GM21528 (cell line): Measurements from ENCODE around the gene TAGLN2.

Experiments
- ATAC-seq: cut with Tn5 transposase; IDR thresholded peaks from one replicate; pipeline ENCODE4 v1.9.1; 2021; ENCODE audit warnings: mild to moderate bottlenecking, moderate library complexity; ENCODE audit not compliant: unreplicated experiment, low FRiP score

Gene TAGLN2

DNA sequence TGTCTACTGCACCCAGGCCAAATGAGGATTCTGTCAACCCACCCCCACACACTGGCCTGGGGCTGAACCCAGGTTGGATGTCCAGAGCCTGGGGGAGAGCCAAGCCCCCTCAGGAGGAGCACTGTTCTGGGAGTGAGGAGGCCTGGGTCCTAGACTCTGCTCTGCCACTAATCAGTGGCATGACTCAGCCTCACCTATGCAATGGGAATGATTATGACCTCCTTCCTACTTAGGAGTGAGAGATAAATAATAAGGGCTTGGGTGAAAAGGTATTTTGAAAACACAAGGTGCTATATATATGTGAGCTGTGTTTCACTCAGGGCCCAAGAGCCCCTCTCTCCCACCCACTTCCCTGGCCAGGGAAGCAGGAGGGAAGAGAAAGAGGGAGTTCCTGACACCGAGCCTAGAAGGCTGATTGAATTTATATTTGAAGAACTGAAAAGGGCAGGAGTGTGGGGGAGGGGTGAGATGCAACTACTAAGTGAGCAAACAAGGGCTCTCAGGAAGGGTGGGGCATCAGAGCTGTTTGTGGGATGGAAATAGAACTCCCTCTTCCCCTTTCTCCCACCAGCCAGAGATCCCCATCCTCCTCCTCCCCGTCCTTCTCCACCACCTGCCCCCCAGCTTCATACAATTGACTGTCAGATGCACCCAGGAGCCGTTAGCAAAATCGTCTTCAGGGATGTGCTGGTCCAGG is 11.9 kb upstream of the TAGLN2 start:
- no peak for ATAC-seq

DNA sequence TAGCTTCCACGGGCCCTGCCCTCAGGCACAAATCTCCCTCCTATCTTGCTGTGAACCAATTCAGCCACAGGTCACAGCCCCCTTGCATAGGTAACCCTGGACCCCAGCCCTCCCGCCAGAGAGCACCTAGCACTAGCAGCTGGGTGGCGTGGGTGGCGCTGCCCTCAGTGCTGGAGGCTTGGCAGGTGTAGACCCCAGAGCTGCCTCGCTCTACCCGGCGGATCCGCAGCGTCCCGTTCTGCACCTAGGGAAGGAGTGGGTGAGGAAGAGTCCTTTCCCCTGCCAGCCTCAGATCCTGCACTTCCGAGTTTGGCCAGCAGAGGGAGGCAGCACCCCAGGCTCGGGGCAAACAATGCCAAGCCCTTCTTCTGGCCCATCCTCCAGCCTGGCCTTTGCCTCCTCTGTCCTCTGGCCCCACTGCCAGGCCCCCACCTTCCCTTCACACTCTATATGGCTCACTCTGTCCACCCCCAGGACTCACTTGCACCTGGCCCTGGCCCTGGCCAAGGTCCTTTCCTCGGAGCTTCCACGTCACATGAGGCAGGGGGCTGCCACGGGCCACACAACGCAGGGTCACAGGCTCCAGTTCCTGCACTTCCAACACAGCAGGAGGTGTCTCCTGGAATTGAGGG is 11.1 kb upstream of the TAGLN2 start:
- no peak for ATAC-seq

DNA sequence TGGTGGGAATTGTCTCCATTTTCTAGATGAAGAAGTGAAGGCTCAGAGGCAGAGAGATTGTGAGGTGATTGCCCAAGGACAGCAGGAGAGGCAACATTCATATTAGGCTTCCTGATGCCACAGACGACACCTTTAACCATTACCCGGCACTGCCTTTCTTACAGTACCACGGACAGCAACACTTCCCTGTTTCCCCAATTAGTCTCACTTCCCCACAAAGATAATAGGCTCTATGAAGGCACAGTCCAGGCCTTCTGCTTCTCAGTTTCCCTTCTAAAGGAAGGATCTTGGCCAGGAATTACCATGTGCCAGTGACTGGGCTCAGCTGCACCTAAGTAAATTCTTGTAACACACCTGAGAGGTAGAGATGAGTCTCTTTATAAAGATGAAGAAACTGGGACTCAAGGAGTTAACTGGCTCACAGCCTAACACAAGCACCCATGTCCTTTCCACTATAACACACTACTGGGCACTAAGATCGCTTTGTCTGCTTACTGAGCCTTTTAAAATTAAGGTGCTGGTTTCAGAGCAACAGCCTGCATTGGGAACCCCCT is 10.5 kb upstream of the TAGLN2 start:
- no peak for ATAC-seq

DNA sequence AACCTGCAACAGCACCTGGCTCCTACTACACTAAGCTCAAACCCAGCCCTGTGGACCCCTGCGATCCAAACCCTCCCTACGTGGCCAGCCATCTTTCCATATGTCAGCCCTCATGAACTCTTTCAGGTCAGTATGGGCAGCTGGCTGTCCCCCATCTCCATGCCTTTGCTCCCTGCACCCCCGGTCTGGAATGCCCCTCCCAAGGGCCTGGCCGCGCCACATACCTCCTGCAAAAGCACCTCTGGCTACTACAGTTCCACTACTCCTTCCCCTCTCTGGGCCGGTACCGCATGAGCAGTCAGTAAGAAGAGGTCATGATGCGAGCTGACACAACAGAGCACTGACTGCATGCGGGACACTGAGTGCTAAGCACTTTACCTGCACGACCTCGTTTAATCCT is 10.0 kb upstream of the TAGLN2 start:
- ATAC-seq = no peak

DNA sequence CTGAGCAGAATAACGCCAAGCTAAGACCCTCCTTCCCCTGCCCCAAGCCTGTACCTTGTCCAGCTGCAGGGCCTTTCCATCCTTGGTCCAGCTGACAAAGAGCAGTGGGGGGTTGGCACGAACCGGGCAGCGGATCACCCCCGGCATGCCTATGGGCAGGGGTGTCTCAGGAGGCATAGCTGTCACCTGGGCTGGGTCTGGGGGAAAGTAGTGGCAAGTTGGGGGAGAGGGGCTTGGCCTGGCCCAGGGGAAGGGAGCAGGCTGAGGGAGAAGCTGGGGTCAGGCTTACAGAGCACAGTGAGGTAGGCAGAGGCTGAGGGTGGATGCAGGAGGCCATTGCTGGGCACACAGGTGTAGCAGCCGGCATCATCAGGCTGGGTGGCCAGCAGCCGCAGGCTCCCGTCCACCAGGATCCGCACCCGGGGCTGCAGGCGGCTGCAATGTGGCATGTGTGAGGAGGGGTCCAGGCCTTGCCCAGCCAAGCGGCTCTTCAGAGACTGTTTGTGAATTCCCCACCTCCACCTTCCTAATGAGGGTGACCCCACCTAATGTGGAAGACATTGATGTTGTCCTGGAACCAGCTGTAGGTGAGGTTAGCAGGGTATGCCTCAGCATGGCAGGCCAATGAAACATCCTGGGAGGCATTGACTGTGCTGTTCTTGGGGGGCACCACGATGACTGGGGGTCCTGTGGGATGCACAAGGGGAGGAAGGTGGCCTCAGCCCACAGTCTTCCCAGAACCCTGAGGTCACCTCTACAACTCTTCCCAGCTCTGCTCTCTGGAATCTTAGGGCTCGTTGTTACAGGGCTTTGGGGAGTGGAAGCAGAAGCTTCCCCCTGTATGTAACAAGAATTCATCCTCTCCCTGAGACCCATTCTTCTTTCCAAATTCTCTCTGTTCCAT is 9.1 kb upstream of the TAGLN2 start:
- no peak for ATAC-seq

DNA sequence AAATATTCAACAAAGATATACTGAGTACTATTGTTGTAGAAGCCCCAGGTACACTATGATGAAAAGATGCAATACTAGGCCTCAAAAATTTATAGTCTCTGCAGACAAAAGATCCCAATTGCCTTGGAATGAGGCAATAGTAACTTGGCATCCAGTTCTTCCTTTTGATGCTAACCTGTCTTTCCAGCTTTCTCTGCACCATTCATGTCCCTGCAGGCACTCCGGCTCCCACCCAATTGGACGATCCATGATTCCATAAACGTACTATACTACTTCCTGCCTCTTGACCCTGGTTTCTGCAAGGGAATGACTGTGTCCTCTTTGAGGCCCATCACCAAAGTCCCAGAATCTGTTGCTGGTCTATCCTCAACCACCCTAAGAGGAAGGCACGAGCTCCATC is 8.0 kb upstream of the TAGLN2 start:
- no peak for ATAC-seq

DNA sequence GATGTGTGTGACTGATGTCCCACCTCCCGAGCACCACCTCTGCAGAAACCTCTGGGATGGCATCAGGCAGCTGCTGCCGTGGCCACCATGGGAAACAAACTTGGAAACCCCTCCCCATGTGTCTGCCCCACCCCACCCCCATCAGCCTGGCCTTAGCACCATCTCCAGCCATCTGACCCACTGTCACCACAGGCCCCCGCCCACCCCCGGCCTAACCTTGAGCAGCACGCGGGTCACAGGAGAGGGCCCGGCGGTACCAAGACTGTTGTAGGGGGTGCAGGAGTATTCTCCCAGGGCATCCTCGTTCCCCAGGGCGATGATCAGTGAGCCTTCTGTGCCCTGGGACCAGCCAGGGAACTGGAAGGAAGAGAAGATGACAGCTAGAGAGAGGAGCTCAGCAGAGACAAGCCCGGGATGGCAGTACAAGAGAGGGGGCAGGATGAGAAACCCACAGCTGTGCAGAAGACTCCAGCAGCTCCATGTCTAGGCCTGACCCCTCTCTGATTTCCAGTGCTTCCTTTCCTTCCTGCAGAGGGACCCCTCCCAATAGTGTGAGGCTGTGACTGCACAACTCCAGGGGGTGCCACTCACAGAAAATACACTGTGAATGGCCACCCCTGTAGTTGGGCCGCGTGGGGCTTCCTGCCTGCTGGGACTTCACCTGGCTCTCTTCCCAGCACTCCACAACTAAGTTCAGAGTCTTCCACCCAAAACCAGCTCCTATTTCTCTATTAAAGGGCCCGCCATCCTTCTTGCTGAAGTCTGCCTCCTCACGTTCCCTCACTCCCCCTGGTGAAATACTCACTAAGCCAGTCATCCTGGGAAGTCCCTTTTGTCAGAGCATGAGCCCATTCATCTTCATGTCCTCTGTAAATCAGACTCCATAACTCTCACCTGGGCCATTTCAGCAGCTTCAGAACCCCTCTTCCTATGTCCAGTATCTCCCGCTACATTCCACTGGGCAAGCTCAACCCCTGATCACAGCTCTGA is 7.3 kb upstream of the TAGLN2 start:
- no peak for ATAC-seq

DNA sequence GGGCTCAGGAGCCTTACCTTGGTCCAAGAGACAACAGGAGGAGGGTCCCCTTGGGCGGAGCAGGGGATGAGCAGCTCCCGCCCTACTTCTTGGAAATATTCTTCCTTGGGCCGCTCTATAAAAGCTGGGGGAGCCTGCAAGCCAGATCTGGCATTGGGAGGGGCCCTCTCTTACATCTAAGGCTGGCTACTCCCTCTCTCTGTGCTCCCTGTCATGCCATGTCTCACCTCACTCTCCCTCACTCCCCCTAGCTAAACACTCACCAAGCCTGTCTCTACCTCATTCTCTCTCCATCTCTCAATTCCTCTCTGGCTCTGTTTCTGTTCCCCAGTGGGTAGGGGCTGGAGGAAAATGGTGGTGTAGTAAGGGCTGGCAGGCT is 6.5 kb upstream of the TAGLN2 start:
- ATAC-seq = no peak

DNA sequence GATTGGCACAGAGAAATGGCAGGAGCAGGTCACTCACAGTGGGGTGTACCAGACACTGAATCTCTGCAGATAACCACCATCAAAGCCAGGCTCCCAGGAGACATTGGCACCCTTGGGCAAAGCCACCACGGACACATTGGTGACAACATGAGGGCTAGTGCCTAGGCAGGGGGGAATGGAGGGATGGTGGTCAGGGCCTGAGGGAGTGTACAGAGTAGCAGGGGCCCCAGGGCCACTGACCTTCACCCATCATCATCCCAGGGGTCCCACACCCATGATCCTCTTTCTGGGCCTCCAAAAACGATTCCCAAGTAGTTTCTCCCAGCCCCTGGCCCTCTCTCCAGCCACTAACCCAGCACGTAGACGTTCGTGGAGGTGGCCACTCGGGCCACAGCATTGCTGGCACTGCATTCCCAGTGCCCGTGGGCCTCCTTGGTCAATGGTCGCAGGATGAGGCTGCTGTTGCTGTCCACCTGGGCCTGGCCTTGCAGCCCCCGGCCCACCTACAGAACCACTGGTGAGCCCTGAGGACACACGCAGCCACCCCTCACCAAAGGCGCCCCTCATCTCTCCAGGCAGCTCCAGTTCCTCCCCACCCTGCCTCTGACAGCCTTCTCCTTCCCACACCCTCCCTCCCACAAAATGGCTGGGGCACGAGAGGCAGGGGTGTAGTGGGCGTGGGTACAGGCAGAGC is 5.9 kb upstream of the TAGLN2 start:
- no peak for ATAC-seq

DNA sequence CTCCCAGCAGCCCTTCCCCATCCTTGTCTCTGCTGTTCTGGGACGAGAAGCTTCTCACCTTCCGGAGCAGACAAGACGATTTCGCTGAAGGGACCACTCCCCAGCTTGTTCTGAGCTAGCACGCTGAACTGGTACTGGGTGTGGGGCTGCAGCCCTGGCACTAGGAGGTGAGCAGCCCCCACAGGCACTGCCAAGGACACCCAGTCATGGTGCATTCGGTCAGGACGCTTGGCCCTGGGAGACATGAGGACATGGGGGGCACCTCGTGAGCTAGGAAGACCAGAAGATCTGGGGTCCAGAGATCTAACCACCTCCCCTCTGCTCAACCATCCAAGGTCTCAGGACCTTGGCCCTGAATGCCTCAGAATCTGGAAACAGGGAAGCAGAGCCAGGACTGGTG is 5.3 kb upstream of the TAGLN2 start:
- no peak for ATAC-seq

DNA sequence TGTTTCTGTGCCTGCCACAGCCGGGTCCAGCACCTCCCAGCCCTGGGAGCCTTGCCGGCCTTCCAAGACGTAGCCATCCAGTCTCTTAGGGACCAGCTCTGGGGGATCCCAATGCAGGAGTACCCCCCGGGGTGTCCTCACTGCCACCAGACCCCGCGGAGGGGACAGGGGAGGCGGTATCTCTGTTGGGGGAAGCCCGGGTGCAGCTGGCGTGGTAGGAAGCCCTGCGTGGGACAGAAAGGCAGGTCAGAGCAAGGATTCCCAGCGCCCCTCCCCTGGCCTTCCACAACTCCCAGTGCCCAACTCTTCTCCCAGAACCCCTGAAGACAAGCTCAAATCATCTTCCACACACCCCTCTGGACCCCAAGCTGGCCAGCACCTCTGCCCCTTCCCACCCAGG is 4.9 kb upstream of the TAGLN2 start:
- no peak for ATAC-seq

DNA sequence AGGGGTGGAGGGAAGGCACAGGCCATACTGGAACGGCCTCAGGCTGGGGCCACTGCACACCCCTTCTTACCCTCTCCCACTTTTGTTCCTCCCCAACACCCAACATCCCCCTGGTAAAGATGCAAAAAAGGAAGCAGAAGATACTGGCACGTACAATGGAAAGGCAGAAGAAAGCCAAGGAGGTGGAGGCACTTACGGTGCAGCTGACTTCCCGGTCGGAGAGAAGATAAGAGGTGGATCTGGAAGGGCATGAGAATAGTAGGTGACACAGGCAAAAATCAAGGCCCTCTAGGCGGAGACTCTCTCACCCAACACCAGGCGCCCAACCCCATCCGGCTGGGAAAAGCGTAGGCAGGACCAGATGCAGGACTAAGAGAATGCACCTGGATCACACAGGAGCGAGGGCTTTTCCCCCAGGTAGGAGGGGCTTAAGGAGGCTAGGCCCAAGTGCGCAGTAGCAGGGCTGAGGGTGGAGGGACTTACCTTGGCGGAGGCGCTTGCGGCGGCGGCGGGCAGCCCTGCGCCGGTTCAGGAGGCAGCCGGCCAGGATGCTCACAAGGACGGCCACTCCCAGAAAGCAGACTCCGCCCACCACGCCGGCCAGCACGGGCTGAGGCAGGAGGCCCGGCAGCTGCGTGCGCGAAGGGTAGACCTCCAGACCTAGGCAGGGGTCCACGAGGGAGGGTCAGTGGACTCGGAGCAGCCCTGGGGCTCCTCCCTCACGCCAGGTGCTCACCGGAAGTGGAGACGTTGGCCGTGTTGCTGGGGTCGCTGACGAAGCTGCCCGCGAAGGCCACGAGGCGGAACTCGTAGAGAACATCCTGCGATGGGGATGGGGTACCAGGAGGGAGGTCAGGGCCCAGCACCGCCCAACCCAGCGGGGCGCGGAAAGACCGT is 4.1 kb upstream of the TAGLN2 start:
- no peak for ATAC-seq

DNA sequence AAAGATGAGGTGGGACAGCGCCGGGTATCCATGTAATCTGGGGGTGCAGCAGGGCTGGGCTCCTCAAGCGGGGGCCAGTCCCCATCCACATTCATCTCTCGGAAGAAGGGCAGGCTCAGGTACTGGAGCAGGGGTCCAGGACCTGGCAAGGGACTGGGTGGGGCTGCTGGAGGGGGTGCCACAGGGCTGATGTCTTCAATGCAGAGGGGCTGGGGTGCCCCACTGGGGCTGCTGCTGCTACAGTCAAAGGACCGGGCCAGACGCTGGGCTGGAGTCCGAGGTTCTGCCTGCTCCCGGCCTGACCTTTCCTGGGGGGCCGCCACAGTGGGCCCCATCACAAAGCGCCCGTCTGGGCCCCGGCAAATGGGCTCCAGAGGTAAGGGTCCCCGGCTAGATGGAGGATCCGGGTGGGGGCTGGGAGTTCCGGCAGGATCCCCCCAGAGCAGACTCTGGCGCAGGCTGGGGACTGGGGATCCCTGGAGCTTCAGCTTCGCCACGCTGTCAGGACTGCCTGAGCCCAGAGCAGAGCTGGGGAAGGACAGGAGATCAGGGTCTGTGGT is 3.3 kb upstream of the TAGLN2 start:
- no peak for ATAC-seq

DNA sequence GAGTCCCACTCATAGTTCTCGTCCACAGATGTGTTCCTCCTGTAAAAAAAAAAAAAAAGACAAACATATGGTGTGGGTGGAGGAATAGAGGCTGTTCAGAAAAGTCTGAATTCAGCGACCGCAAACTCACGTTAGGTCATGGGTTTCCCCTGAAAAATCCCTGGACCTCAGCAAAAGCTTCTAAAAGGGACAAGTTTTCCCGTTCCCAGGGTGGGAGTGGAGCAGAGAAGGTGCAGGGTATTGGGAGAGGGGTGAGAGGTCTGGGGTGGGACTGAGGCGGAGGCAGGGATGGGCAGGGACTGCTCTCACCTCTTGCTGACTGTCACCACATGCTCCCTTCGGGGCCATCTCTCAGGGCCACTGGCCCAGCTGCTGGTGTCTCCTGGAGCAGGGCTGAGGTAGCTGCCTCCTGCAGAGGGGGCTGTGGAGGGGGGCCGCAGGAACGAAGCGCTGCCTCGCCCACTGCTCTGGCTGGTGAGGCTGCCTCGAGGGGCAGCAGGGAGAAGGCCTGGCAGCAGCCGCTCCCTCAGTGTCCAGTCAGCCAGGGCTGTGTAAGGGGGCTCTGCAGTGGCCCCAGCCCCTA is 2.6 kb upstream of the TAGLN2 start:
- no peak for ATAC-seq

DNA sequence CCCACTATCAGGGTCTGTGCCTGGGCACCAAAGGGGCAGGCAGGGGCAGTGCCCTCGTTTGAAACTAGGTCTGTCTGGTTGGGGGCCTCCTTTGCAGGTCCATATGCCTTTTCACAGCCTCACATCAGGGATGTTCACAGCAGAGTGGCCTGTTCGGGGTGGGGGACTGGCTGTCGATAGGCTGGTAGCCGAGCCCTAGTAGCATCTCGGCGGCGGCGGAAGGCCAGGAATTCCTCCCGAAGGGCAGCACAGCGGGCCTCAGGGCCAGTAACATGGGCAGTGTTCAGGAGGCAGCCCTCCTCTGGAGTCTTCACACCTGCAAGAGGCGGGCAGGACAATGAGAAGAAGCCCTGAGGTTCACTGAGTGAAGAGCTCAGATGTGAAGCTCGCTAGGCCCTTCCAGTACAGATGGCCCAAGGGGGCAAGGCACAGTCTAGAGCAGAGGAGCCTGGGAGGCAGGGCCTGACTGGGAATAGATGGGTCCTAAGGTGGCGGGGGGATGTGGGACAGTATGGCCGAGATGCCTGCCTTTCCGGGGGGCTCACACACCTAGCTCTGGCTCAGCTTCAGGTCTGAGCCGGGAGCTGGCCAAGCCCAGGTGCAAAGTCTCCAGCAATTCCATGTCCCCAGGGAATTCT is 2.0 kb upstream of the TAGLN2 start:
- no peak for ATAC-seq

DNA sequence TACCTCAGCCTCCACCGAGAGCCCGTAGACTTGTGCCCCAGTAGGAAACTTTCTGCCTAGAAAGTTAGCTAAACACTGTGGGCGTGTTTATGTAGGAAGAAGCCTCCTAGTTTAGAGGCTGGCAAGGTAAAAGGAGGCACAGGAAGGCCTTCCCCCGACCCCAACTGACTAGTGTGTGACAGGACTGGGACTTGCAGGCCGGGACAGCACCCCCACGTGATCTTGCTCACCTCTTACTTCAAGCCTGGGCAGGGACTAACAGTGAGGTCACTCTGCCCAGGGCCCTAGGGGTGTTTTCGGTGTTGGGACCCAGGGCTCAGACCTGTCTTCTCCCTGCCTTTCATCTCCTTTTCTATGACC is 392 bp upstream of the TAGLN2 start:
- ATAC-seq = peak; percentile 0

DNA sequence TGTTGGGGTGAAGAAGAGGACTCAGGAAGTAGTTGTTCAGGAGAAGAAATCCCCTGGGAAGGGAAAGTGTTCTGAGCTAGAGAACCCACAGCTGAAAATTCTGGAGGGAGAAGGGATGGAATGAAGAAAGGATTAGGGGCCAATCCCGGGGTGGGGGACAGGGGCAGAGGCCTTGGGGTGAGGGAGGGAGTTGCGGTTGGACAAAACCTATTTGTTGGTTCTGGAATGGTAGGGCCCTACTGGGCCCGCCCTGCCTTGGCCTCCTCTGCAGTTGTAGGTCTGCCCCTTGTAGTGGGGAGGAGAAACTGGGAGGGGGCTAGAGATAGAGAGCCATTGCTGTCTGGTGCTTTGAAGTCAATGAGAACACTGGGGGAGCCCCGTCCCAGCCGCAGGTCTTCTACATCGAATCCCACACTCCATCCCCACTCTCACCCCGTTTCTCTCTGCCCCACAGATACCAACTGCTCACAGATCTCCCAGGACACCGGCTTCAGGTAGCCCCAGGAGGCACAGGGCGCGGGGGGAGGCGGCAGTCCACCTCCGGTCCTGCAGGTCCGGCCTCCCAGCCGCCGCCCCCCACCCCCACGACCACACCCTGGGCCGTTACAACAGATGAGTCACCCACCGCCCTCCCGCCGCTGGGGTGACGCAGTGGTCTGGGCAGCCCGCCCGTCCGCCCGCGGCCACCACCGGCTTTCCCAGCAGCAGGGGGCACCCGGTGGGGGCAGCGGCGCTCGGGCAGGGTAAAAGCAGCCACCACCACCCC is 1.1 kb downstream of the TAGLN2 start:
- no peak for ATAC-seq
